HuH-7 (cell line): ENCODE measurements around the gene RBM20.
A peak's percentile ranks its signal among the peaks of the same experiment; 100 is the strongest.
"Not testable (repeated sequence)": the region's sequence is repeated elsewhere in the genome, so short reads cannot be mapped to it uniquely, and the experiment has no call there.

ENCODE experiments used
- DNase-seq: peaks from one replicate; pipeline ENCODE4 v3.0.0; 2011; ENCODE audit warnings: low spot score

The RBM20 gene

DNA sequence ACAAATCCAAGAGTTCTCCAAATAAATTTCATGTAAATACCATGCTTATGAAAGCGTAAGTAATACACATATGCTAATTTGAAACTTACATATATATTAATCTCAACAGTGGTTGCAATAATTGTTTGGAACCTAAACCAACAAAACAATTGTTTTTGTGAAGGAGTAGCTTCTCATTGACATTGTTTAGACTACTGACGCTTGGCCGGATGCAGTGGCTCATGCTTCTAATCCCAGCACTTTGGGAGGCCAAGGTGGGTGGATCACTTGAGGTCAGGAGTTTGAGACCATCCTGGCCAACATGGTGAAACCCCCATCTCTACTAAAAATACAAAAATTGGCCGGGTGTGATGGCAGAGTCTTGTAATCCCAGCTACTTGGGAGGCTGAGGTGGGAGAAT lies 61.5 kb downstream of the RBM20 start:
- not testable (repeated sequence) for DNase-seq

DNA sequence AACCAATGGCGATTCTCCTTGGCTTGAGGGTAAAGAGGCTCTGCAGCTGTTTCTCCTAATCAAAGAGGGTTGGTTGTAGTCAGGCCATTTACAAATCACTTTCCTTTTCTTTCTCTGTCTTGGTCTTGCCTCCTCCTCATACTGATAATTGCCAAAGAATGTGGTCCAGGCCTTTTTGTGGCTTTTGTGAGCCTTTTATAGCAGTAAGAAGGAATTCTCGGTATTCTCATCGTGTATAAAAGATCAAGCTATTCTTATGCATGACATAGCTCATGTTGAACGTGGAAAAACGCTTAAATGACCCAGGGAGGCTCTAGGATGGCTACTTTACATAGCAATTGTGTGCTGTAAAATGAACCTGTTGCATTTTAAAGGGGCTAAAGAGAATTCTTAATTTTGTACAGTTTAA lies 62.6 kb downstream of the RBM20 start:
- DNase-seq: no peak

DNA sequence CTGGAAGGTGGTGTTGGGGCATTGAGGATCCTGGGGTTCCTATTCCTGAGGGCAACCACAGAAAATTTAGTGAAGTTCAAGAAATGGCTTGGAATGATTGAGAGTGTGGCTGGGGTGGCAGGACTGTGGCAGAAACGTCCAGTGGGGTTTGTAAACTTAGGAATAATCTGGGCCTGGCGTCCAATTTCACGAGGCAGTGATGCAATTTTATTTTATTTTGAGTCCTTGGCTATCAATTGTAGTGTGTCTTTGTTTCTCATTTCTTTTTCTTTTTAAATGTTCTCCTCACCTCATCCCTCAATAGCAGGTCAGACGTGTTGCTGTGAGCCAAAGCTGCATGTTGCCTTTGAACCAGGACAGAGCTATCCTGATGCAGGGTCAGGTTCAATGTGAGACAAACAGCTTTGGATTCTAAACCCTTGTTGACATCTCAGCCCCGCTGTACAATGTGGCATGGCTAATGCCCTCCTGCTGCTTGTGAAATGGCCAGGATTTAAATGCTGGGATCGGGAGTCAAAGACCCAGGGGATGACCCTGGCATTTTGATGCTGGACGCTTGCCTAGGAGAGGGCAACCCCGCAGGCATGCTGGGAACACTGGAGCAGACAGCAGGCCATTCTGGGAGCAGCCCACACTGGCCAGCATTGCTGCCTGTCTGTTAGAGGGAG lies 64.8 kb downstream of the RBM20 start:
- no peak for DNase-seq

DNA sequence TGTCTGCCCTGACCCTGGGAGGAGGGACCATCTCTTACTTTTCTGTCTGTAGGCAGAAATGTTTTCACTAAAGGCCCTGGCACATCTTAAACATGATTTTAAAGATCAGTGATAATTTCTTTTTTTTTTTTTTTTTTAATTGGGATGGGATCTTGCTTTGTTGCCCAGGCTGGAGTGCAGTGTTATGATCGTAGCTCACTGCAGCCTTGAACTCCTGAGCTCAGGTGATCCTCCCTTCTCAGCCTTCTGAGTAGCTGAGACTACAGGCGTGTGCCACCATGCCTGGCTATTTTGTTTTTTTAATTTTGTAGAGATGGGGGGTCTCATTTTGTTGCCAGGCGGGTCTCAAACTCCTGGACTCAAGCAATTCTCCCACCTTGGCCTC lies 65.3 kb downstream of the RBM20 start:
- no peak for DNase-seq

DNA sequence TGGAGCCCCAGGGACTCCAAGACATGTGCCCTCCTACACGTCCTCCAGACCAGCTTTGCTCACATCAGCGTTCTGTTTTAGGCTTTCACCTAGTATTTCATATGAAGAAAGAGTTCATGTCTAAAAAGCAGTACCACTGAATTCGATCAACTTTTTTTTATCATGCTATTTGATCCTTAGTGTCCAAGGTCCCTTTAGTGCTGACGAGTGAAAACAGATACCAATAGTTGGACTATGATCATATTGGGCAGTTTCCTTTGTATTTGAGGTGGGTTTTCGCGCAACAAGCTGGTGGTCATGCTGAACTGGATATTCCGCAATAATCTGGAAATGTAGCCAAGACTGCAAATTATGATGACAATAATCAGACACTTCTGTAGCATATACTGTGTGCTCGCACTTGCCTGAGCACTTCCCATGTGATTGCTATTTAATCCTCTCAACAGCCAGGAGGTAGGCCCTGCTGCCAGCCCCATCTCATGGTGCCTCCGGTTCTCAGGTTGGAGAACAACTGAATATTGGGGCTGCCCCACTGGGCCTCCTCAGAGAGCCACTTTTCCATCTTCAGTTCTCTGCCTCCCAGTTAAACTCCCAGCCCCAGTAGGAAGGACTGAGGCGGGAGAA lies 65.9 kb downstream of the RBM20 start:
- DNase-seq: no peak

DNA sequence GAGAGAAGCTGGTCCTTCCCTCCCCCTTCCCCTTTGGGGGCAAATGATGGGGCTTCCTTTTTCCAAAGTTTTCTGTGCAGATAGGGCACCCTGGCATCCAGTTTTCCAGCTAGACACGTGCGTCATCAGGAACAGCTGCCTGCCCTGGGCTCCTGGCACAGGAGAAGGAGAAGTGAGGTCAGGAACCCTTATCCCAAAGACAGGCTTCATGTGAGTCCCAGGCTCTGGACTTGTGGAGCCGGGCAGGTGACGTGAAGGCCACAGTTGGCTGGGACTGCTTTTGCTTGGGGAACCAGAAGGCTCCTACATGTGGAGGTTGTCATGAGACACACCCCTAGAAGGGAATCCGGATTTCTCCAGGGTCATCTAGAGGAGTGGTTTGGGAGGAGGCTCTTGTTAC lies 66.5 kb downstream of the RBM20 start:
- no peak for DNase-seq

DNA sequence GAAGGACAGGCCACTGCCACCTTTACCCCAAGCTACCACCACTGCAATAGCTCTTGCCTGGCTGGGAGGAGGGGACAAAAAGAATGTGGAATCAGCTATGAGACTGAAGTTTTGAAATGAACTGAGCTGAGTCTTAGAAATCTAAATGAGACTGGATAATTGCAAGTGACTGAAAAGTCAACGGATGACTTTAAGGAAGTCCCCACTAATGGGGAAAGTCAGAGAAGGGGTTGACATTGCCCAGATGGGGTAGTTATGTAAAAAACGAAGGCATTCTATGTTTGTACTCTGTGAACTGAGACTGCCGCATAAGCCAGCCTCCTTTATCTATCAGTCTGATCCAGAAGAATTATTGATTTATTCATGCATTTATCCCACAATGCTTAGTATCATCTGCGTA lies 67.2 kb downstream of the RBM20 start:
- DNase-seq: no peak

DNA sequence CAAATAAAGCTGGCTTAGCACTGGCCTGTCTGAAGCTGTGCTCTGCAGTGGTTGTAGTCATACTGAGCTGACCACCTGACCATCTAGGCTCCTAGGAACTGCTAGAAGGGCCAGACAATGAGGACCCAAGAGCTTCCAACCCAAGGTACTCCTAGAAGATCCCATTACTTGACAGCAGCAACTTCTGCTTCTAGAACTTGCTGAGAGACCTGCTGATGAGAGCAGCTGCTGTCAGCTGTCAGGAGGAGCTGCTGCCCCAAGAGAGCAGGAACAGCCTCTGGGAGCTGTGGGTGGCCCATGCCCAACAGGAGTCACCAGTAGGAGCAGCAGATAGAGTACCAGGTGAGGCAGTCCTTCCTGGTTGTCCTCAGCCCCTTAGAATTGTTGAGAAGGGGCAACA lies 70.2 kb downstream of the RBM20 start:
- DNase-seq: no peak

DNA sequence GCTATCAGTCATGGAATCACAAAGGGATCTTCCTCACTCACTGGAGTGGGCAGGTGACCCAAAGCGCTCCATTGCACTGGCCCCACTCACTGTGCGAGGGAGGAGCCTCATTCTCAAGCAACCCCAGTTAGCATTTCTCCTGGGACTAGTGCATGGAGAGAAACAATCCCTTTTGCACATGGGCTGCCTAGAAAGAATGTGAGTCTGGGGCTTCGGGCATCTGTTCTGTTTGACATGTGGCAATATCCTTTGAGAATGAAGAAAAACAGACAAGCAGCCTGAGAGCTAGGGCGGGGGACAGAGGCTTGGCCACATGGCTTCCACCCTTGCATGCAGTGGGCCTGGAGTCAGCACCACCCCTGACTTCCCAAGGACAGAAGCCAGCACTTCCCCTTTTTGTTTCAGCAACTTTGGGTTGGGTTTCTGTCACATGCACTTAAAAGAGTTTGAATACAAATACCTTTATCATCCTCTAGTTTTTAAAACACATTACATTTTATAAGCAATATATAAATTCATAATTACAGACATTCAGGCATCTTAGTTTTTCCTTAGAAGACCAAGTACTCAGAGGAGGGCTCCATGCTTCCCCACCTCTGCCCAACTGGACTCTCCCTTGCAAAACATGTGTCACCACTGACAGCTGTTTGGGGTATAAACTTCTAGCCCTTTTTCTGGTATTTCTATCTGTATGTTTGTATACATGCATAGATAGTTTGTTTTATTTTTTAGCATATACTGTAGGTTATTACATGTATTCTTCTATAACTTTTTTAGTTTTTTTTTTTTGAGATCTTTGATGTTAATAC lies 73.8 kb downstream of the RBM20 start:
- no peak for DNase-seq

DNA sequence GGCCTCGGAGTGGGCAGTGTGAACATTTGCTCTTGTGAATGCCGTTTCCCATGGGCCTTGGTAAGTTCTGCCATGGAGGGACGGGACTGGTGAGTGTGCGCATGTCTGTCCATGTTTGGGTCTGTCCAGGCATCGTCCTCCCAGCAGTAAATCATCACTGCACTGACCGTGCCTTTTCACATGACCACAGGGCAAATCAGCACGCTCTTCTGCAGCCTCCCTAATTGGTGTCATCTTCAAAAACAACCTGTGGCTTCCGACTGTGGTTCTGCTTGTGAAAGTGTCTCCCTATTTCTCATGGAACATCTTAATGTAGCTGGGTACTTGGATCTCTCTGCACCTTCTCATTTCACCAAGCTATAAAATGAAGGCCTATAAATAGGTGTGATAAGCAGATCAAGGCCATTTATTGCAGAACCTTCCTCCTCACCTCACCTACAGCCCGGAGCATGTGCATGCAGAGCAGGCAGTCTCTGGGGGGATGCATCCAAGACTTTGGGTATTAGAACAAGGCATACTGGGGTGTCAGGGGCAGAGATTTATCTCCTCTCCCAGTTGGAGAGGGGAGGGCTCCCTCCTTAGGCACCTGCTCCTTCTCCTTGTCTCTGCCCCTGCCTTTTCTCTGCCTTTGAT lies 77.4 kb downstream of the RBM20 start:
- no peak for DNase-seq

DNA sequence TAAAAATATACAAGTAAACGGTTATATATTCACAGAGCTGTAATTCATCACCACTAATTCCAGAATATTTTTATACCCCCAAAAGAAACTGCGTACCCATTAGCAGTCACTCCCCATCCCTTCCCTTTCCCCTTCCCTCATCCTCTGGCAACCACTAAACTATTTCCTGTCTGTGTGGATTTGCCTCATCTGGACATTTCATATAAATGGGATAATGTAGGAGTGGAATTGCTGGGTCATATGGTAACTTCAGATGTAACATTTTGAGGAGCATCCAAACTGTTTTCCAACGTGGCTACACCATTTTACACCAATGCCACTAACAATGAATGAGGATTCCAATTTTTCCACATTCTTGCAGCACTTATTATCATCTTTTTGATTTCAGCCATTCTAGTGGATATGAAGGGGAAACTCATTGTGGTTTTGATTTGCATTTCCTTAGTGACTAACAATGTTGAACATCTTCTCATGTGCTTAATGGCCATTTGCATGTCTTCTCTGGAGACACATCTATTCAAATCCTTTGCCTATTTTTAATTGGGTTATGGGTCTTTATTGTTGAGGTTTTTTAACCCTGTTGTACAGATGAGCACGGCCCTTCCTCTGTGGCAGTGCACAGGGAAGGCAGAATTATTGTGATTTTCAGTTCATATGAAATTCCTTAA lies 79.2 kb downstream of the RBM20 start:
- no peak for DNase-seq

DNA sequence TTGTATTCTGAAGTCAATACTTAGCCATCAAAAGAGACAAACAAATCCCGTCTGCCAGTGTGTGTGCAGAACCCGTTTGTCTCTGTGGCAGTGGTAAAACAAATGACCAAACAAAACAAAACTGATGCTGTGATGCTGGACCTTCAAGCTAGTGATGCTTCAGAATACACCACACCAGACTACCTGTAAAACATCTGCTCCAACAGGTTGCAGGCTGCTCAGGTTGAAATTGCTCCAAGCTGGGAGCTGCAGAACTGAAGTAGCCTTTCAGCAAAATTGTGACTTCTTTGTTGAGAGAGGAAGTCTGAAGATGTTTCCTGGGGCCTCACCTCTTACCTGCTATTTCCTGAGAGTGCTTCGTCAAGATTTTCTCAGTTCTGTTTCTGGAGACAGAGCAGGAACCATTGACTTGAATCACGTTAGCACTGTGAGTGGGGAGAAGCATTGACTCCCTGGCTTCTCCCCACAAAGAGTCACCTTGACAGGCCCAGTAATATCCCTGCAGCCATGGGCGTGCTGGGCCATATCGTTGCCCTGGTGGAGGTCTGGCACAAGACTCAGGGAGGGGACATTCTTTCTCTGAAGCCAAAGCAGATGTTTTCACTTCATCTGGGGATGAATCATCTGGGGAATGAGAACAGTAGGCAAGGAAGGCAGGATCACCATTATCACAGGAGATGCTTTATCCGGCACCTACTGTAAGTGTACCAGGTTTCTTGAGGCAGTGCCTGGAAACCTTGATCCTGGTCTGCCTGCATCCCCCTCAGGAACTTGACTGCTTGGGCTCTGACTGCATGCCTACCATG lies 80.2 kb downstream of the RBM20 start:
- DNase-seq: no peak

DNA sequence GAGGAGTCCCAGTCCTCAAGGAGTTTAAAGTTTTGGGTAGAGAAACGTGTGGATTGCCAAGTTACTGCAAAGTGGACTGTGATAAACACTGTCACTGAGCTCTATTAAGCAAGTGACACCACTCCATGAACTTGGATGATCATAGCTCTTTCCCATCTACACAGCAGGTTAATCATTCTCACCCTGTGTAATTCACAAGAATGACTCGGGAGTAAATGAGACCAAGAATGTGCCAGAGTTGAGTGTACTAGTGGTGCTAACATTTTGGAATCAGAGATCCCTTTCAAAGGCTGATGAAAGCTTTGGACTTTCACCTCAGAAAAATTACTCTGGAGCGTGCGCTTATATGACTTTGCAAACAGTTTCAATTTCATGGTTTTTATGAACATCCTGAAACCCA lies 80.8 kb downstream of the RBM20 start:
- DNase-seq: no peak

DNA sequence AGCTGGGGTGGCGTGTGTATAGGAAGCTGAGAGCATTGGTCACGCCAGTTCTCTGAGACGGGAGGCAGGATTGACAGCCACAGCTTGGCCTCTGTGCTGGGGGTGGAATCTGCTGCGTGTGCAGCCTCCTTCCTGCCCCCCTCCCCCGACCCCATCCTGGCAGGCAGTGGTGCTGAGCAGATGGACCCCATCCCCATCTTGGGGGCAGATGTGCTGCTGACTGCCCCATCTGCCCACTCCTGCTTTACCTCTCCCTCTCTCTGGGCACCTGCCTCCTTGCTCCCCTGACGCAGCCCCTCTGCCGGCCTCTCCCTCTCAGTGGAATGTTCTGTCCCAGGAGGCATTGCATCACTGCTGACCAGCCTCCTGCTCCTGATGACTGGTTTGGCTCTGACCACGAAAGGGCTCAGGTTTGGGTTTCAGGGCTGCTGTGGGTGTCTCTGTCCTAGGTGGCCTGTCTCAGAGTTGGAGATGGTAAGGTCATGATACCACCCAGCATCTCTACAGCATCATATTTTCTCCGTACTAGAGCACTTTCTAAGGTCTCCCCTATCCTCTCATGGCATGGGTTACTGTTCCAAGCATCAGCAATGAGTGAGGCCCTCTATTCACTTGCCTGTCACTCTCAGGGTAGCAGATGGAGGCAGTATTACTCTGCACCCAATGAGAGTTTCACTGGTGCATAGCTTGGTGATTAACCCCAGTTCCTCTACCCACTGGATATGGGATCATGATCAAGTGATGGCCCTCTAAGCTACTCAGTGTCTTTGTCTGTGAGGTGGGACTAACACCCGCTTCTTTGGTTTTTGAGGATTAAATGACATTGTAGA lies 81.9 kb downstream of the RBM20 start:
- peak; percentile 44 for DNase-seq

DNA sequence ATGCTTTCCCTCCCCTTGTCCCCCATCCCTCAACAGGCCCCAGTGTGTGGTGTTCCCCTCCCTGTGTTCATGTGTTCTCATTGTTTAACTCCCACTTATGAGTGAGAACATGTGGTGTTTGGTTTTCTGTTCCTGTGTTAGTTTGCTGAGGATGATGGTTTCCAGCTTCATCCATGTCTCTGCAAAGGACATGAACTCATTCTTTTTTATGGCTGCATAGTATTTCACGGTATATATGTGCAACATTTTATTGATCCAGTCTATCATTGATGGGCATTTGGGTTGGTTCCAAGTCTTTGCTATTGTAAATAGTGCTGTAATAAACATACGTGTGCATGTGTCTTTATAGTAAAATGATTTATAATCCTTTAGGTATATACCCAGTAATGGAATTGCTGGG lies 83.6 kb downstream of the RBM20 start:
- not testable (repeated sequence) for DNase-seq

DNA sequence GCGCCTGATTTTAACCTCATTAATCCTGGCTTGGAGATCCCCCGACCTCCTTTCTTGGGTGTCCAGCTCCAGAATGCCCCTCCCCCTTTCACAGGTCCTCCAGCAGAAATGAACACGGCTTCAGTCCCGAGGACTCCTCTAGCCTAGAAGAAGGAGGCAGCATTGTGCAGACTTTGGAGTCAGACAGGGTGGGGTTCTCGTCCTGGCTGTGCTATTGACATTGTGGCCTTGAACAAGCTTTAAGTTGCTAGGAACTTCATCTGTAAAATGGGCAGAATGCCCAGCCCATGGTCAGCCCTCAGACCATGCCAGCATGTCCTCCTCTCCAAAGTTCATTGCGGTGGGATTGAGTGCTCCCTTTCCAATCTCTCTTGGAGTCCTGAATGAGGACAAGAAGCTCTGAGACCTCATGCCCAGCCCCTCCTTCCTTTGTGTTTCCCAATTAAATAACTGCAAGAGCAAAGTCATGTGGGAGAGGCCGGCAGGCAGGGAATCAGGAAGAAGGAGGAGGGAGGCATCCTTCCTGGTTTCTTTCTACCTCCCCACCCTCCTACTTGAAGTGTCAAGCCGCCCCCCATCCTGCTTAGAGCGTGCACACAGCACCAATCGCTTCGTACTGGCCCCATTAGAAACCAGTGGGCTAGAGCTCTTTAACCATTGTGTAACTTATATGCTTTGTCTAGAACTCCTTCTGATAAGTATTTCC lies 86.4 kb downstream of the RBM20 start:
- DNase-seq: no peak

DNA sequence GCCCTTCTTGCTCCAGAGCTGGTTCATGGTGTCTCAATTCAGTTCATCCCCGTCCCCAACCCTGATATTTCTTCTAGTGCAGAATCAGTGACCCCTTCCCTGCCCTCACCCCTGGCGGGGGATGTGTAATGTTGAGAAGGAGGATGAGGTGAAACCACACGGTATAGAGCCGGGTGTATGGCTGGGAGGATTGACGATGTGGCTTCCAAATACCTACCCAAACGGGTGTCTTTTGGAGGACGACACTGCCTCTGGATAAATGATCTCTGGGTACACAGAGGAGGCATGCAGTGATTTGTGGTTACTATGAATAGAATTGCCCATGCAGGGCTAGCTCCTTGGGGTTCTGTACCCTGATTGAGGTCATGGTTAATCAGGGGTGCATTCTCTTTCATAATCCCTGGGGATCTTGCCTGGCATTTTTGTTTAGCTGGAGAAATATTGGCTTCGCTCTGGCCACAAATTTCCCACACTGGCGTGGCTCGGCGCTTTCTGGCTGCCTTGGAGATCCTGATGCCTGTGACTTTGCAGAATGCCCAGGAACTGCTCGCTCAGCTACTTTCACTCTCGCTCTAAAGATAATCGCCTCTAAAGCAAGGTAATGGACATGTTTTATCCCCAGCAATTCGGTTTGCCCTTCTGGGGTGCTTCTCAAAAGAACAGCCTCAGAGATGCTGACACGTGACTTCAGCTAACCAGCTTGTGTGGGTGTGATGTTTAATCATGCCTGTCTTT lies 89.2 kb downstream of the RBM20 start:
- DNase-seq: no peak

DNA sequence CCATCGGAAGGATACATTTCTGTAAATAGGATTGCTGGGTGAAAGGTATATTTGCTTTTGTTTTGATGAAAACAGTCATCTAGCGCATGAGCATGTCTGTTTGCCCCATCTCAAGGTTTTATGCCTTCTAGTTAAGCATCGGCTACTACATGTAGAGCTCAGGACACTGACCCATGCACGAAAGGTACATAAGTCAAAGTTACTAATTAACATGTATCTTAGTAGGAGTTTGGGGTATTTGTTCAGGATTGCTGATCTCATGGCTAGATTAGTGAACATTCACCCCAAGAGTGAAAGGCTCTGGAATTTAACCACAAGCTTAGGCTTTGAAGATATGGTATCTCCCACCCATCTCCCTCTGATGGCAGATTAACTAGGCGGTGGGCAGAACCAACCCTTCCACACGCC lies 91.5 kb downstream of the RBM20 start:
- no peak for DNase-seq
